Activated CD8-positive, alpha-beta memory T cell treated with anti-CD3 and anti-CD28 coated beads for 36 hours (primary cell): ENCODE measurements around the gene RPS6KA4. TPM values are rescaled to one million over a fixed set of nuclear protein-coding genes. Genes with fewer than 3 reads are reported as not detected.

Experiments used
- CTCF ChIA-PET: fragments of 350-600 bp; sonication (Branson Sonifier 250); formaldehyde crosslinking; loops from one replicate; lab custom pipeline; 2021; ENCODE audit warnings: antibody characterized with exemption; lab: Charles Lee
- POLR2A ChIA-PET: fragments of 350-600 bp; sonication (Branson Sonifier 250); formaldehyde crosslinking; loops from one replicate; lab custom pipeline; 2021; ENCODE audit warnings: antibody characterized with exemption; lab: Charles Lee
- total RNA-seq, 2 experiments: library from RNA; stranded (reverse); gene quantifications; one replicate each; pipeline ENCODE4 v1.2.3, GENCODE V29; 2021

The RPS6KA4 gene
- total RNA-seq, 2 experiments from 2014 or later, result 35.3 to 37.2 TPM

- POLR2A ChIA-PET, result interaction anchor here (1.5 to 3.6 kb wide), 2 partner anchors 13 to 23 kb away, joined by 3 to 14 read pairs; partner anchors contain the start of genes PRDX5 and TRMT112
- CTCF ChIA-PET, result interaction anchor here (1.2 to 3.6 kb wide), 6 partner anchors 10 to 37 kb away, joined by 3 to 22 read pairs (median 6); partner anchors contain the start of genes PRDX5 and TRMT112
Measured at GRCh38 chr11:64341429-64341828, 17.5 kb upstream of the RPS6KA4 start.

DNA sequence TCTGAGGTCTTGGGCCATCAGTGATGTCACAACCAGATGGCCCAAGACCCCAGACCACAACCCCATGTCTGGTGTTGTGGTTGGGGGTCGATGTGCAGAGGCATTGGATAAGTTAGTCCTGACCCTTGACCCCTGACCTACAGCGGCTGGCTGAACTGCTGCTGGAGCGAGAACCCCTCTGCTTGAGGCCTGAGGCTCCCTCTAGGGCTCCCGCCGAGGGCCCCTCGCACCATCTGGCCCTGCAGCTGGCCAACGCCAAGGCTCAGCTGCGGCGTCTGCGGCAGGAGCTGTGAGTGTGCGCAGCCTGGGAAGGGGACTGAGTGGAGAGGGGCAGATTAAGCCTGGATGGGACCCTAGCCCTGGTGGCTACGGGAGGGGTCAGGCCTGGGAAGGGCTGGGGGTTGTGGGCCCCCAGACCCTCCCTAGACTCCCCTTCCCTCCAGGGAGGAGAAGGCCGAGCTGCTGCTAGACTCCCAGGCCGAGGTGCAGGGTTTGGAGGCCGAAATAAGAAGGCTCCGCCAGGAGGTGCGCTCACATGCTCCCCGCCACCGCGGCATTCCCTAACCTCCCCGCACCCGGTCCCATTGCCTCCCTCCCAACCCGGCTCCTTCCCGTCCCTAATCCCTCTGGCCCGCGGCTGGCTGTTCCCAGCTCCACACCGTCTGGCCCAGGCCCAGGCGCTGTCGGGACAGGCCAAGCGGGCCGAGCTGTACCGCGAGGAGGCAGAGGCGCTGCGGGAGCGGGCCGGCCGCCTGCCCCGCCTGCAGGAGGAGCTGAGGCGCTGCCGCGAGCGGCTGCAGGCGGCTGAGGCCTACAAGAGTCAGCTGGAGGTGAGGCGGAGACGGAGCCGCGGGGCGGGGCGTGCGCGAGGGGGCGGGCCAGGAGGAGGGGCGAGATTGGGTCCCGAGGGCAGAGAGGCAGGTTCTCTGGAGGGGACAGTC lies 16.8 kb upstream of the RPS6KA4 start:
- ChIA-PET CTCF (interaction anchor here (0.6 to 3.6 kb wide), 7 partner anchors 10 to 391 kb away, joined by 3 to 22 read pairs (median 3); partner anchors contain the start of genes PRDX5 and TRMT112), POLR2A (interaction anchor here (0.6 to 3.6 kb wide), 3 partner anchors 10 to 25 kb away, joined by 3 to 14 read pairs (median 7); partner anchors contain the start of genes PRDX5 and TRMT112)

- CTCF ChIA-PET, result interaction anchor here (1.0 to 3.6 kb wide), 5 partner anchors 11 to 27 kb away, joined by 3 to 22 read pairs (median 3); partner anchors contain the start of genes PRDX5 and TRMT112
- POLR2A ChIA-PET, result interaction anchor here (1.0 kb wide), 1 partner anchor 26 kb away, joined by 7 read pairs; the partner anchor contains the start of genes PRDX5 and TRMT112
Measured at GRCh38 chr11:64342869-64343745, 15.9 kb upstream of the RPS6KA4 start.

DNA sequence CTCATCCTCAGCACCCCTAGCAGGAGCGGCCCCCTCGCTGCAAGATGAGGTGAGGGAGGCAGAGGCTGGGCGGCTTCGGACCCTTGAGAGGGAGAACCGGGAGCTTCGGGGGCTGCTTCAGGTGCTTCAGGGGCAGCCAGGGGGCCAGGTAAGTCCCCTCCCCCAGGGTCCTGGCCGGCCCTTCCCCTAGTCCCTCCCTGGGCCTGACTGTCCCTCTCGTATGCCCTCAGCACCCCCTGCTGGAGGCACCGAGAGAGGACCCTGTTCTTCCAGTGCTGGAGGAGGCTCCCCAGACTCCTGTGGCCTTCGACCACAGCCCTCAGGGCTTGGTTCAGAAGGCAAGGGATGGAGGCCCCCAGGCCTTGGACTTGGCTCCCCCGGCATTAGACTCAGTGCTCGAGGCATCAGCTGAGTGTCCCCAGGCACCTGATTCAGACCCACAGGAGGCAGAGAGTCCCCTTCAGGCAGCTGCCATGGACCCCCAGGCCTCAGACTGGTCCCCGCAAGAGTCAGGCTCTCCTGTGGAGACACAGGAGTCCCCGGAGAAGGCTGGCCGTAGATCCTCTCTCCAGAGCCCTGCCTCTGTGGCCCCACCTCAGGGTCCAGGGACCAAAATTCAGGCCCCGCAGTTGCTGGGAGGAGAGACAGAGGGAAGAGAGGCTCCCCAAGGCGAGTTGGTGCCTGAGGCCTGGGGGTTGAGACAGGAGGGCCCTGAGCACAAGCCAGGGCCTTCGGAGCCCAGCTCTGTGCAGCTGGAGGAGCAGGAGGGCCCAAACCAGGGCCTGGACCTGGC lies 15.0 kb upstream of the RPS6KA4 start:
- POLR2A ChIA-PET, result no interaction called here

DNA sequence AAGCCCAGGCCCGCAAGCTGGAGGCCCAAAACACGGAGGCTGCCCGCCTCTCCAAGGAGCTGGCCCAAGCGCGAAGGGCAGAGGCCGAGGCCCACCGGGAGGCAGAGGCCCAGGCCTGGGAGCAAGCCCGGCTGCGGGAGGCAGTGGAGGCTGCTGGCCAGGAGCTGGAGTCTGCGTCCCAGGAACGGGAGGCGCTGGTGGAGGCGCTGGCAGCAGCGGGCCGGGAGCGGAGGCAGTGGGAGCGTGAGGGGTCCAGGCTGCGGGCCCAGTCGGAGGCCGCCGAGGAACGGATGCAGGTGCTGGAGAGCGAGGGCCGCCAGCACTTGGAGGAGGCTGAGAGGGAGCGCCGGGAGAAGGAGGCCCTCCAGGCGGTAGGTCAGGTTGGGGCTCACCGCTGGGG lies 14.2 kb upstream of the RPS6KA4 start:
- POLR2A ChIA-PET, result no interaction called here
- CTCF ChIA-PET, result interaction anchor here (2.4 kb wide), 1 partner anchor 13 kb away, joined by 9 read pairs; no protein-coding TSS in a partner anchor

More for the DNA sequence above, 15.0 kb upstream of the RPS6KA4 start:
- CTCF ChIA-PET, result interaction anchor here (1.1 to 1.2 kb wide), 2 partner anchors 10 to 12 kb away, joined by 3 read pairs; no protein-coding TSS in a partner anchor

GRCh38 chr11:64347193-64347867 lies 11.6 kb upstream of the RPS6KA4 start:
- CTCF ChIA-PET, result interaction anchor here (0.7 kb wide), 1 partner anchor 59 kb away, joined by 3 read pairs; no protein-coding TSS in a partner anchor
- POLR2A ChIA-PET, result no interaction called here

GRCh38 chr11:64348383-64349024 lies 10.5 kb upstream of the RPS6KA4 start:
- ChIA-PET POLR2A (interaction anchor here (0.6 to 1.4 kb wide), 3 partner anchors 9 to 83 kb away, joined by 3 to 6 read pairs (median 3); no protein-coding TSS in a partner anchor), CTCF (interaction anchor here (0.7 to 1.9 kb wide), 3 partner anchors 9 to 58 kb away, joined by 3 to 5 read pairs (median 3); partner anchors contain the start of gene PRDX5)

DNA sequence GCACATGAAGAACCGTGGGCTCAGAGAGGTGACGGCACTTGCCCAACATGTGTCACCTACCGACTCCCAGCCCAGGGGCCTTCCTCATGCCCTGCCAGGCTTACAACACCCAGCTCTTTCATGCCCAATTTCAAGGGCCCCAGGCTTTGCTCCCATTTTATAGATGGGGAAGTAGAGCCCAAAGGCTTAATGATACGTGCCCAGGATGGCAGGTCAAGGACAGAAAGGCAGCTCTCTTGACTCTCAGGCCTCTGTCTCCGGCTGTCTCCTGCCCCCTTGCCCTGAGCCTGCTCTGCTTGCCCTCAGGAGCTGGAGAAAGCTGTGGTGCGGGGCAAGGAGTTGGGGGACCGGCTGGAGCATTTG lies 10.0 kb upstream of the RPS6KA4 start:
- ChIA-PET POLR2A (interaction anchor here (1.0 to 1.4 kb wide), 2 partner anchors 9 to 17 kb away, joined by 3 to 6 read pairs; no protein-coding TSS in a partner anchor), CTCF (interaction anchor here (1.1 to 1.9 kb wide), 2 partner anchors 8 to 31 kb away, joined by 3 to 5 read pairs; partner anchors contain the start of gene PRDX5)

DNA sequence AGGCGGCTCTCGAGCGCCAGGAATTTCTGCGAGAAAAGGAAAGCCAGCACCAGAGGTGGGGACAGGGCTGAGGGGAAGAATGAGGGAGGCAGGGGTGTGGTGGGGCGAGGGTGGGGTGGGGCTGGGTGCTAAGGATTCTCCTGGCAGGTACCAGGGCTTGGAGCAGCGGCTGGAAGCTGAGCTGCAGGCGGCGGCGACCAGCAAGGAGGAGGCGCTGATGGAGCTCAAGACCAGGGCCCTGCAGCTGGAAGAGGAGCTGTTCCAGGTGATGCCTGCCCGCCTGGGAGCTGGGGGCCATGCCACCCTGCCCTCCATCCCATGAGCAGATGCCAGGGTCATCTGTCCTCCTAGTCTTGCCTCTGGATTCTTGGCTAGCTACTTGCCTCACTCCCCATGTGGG lies 9.6 kb upstream of the RPS6KA4 start:
- POLR2A ChIA-PET, result interaction anchor here (1.4 kb wide), 1 partner anchor 18 kb away, joined by 6 read pairs; no protein-coding TSS in a partner anchor
- CTCF ChIA-PET, result interaction anchor here (0.9 to 1.9 kb wide), 3 partner anchors 8 to 31 kb away, joined by 3 to 5 read pairs (median 3); partner anchors contain the start of gene PRDX5

GRCh38 chr11:64351136-64351631 lies 7.8 kb upstream of the RPS6KA4 start:
- POLR2A ChIA-PET, result no interaction called here
- CTCF ChIA-PET, result no interaction called here

DNA sequence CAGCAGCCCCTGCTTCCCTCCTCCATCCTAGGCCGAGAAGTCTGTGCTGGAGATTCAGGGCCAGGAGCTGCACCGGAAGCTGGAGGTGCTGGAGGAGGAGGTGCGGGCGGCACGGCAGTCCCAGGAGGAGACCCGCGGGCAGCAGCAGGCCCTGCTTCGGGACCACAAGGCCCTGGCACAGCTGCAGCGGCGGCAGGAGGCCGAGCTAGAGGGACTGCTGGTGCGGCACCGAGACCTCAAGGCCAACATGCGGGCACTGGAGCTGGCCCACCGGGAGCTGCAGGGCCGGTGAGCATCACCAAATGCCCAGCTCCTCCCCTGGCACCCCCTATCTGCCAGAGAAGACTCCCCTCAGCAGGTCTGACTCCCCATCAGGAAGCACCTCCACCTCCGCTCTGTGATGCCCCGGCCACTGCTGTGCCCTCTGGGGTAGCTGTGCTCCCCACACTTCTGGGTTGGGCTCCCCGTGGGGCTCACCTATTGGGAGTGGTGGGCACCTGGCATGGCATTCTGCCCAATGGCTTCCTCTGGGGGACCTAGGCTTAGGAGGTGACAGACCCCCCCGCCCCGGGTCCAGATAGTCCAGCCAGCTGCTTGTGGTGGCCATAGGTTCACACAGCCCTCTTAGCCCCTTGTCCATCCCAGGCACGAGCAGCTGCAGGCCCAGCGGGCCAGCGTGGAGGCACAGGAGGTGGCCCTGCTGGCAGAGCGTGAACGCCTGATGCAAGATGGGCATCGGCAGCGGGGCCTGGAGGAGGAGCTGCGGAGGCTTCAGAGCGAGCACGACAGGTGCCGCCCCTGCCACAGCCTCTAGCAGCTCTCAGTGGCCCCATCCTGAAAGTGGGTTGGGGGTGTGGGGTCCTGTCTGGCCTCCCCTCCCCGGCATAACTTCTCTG lies 6.6 kb upstream of the RPS6KA4 start:
- POLR2A ChIA-PET, result no interaction called here
- CTCF ChIA-PET, result no interaction called here

GRCh38 chr11:64352995-64353714 lies 5.8 kb upstream of the RPS6KA4 start:
- ChIA-PET POLR2A (interaction anchor here (0.9 kb wide), 1 partner anchor 13 kb away, joined by 3 read pairs; the partner anchor contains the start of gene CCDC88B), CTCF (interaction anchor here (1.1 kb wide), 2 partner anchors 11 to 36 kb away, joined by 3 to 4 read pairs; partner anchors contain the start of genes PRDX5 and TRMT112)

GRCh38 chr11:64353715-64354506 lies 5.1 kb upstream of the RPS6KA4 start:
- POLR2A ChIA-PET, result interaction anchor here (0.6 to 0.9 kb wide), 2 partner anchors 13 to 35 kb away, joined by 3 read pairs; partner anchors contain the start of gene CCDC88B

More at GRCh38 chr11:64353715-64354506, 5.1 kb upstream of the RPS6KA4 start:
- CTCF ChIA-PET, result interaction anchor here (0.8 to 1.3 kb wide), 4 partner anchors 10 to 36 kb away, joined by 3 to 4 read pairs (median 4); partner anchors contain the start of genes CCDC88B, PRDX5 and TRMT112
